HFF-Myc (cell line): Measurements from ENCODE around the gene TRIM50.
"Not testable (repeated sequence)": the region's sequence is repeated elsewhere in the genome, so short reads cannot be mapped to it uniquely, and the experiment has no call there.

Source experiments
- DNase-seq: peaks from one replicate; pipeline ENCODE4 v3.0.0-alpha.2; 2011; ENCODE audit warnings: low read depth; ENCODE audit errors: extremely low read depth
- H3K4me3 ChIP-seq: replicated peaks from 2 replicates; pipeline ENCODE4 v1.5.1; 2011; ENCODE audit warnings: low read depth, mild to moderate bottlenecking, control low read depth, low read length
- CTCF ChIP-seq: IDR thresholded peaks from 2 replicates; pipeline ENCODE4 v1.5.1; 2012; ENCODE audit warnings: mild to moderate bottlenecking, low read depth, low read length, control low read depth; ENCODE audit errors: missing control alignments

Gene TRIM50

GRCh38 chr7:73364006-73364728 lies 36.3 kb upstream of the TRIM50 start:
- TF ChIP-seq CTCF = no peak
- no peak overlapping the region for H3K4me3 ChIP-seq
- no peak for DNase-seq

GRCh38 chr7:73363225-73364005 lies 35.5 kb upstream of the TRIM50 start:
- no peak for TF ChIP-seq CTCF
- no peak for DNase-seq
- H3K4me3 ChIP-seq = no peak overlapping the region

GRCh38 chr7:73360590-73360989 lies 32.7 kb upstream of the TRIM50 start:
- not testable (repeated sequence) for DNase-seq, H3K4me3 ChIP-seq

- no peak for DNase-seq
- TF ChIP-seq CTCF = no peak
- H3K4me3 ChIP-seq = no peak overlapping the region
Measured at GRCh38 chr7:73359746-73360375, 32.0 kb upstream of the TRIM50 start.

GRCh38 chr7:73359306-73359705 lies 31.4 kb upstream of the TRIM50 start:
- H3K4me3 ChIP-seq = no peak overlapping the region
- no peak for DNase-seq
- TF ChIP-seq CTCF = no peak

GRCh38 chr7:73358590-73359275 lies 30.9 kb upstream of the TRIM50 start:
- H3K4me3 ChIP-seq = no peak overlapping the region
- no peak for DNase-seq
- TF ChIP-seq CTCF = no peak

- no peak for DNase-seq
- TF ChIP-seq CTCF = no peak
- H3K4me3 ChIP-seq = no peak overlapping the region
Measured at GRCh38 chr7:73356159-73356558, 28.3 kb upstream of the TRIM50 start.
